Nasal cavity respiratory epithelium epithelial cell of viscerocranial mucosa (primary cell): ENCODE measurements around the gene AP1G2. TPM values are rescaled to one million over a fixed set of nuclear protein-coding genes. Genes with fewer than 3 reads are reported as not detected.

Experiments
- total RNA-seq: library from RNA; depleted of rRNA; stranded (reverse); fragments of >200 nt; gene quantifications from 2 replicates; pipeline ENCODE4 v1.2.3, GENCODE V29; 2014

AP1G2 gene
- total RNA-seq: 28.7 and 54.4 TPM in 2 replicates

GRCh38 chr14:23567186-23568020 lies at the start of gene AP1G2:
AP1G2 (minus strand) TSS chr14:23567791; CDS start chr14:23567314, 477 bp downstream.

GRCh38 chr14:23578560-23579310 lies 11.1 kb upstream of the AP1G2 start, which contains the start of gene JPH4:
JPH4 (minus strand) TSS chr14:23578790; CDS start chr14:23577453, 1,337 bp downstream.

GRCh38 chr14:23555882-23556699 lies 11.5 kb downstream of the AP1G2 start, which contains the start of gene THTPA:
THTPA (plus strand) TSS chr14:23556271; CDS start chr14:23556758, 487 bp downstream.

GRCh38 chr14:23551266-23552028 lies 16.1 kb downstream of the AP1G2 start, which contains the start of gene ZFHX2:
ZFHX2 (minus strand) TSS chr14:23551765; CDS start chr14:23535325, 16,440 bp downstream.

Other genes starting within 250 kb of the AP1G2 start
- 81.3 and 91.4 TPM in 2 replicates for gene PABPN1, start 246.3 kb downstream of the AP1G2 start, total RNA-seq
- gene SLC22A17, start 214.9 kb downstream of the AP1G2 start, total RNA-seq: 1.0 and 4.9 TPM in 2 replicates
- gene EFS, start 202.6 kb downstream of the AP1G2 start, total RNA-seq: 6.2 and 14.2 TPM in 2 replicates
- not detected in 2 replicates for gene IL25, start 195.0 kb downstream of the AP1G2 start, total RNA-seq
- not detected in 2 replicates for gene CMTM5, start 190.7 kb downstream of the AP1G2 start, total RNA-seq
- gene MYH6, start 159.5 kb downstream of the AP1G2 start, total RNA-seq: not detected in 2 replicates
- not detected in 2 replicates for gene MYH7, start 132.1 kb downstream of the AP1G2 start, total RNA-seq
- 49.6 and 50.5 TPM in 2 replicates for gene NGDN, start 98.1 kb downstream of the AP1G2 start, total RNA-seq
- under 0.01 and 0.43 TPM in 2 replicates for gene ZFHX2, start 16.0 kb downstream of the AP1G2 start, total RNA-seq
- 7.5 and 8.1 TPM in 2 replicates for gene THTPA, start 11.5 kb downstream of the AP1G2 start, total RNA-seq
- not detected in 2 replicates for gene JPH4, start 11.0 kb upstream of the AP1G2 start, total RNA-seq
- gene DHRS2, start 68.6 kb upstream of the AP1G2 start, total RNA-seq: under 0.01 and 0.07 TPM in 2 replicates